GM03348 (cell line): ENCODE results near the gene BRINP3.

Experiments used
- DNase-seq: peaks from one replicate; pipeline ENCODE4 v3.0.0; 2012; ENCODE audit warnings: low spot score

Gene BRINP3

DNA sequence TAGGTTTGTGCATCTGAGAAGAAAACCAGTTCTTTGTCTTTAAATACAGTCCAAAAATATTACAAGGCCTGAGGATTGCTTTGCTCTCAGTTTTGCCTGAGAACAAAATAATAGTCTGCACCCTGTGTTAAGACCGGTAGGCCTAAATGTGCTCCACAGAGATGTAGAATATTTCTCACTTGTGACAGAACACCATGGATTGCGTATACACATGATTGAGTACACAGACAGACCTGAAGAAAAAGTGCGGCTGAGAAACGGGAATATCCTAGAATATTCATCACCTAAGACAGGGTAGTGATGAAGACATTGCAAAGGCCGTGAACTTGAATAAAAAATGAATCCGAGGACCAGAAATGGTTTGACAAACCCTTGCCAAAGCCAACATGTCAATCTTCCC lies 155.4 kb downstream of the BRINP3 start:
- no peak for DNase-seq

DNA sequence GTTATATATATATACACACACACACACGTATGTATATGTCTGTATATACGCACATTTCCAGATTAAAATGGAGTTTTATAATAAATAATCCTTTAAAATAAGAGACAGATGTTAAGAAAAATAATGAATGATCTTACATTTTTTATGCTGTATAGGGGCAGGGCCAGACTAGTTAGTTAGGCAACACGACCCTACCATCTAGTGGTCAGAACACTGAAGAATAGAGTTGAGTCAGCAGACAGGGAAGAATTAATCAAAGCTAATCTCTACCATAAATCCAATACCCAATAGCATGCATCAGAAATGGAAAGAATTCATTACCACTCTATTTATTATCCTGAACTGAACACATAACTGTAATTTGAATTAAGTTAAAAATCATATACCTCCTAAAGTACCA lies 156.7 kb downstream of the BRINP3 start:
- no peak for DNase-seq

DNA sequence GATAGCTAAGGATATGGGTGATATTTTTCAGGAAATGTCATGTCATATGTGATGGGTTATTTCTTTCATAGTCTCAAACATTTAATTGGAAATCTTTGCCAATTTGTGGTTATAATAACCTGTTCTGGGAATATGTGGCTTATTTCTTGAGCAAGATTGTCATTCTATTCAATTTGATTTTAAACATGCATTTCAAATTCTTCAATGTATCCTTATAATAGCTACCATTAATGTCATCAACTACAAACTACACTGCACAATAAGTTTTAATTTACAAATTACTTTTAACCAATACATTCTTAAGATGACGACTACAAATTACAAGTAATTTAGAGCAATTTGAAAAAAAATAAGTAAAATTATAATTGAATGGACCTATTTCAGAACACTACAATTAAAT lies 164.9 kb downstream of the BRINP3 start:
- DNase-seq: no peak

- DNase-seq: no peak
Observed at GRCh38 chr1:190303501-190303900, 174.2 kb downstream of the BRINP3 start.

DNA sequence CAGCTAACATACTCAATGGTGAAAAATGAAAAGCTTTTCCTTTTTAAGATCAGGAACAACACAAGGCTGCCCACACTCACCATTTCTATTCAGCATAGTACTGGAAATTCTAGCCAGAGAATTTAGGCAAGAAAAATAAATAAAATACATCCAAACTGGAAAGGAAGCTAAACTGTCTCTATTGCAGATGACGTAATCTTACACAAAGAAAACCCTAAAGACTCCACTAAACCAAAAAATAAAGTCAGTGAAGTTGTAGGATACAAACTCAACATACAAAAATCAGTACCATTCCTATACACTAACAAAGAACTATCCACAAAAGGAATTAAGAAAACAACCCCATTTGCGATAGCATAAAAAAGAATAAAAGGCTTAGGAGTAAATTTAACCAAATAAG lies 181.2 kb downstream of the BRINP3 start:
- DNase-seq: no peak

GRCh38 chr1:190289897-190290296 lies 187.8 kb downstream of the BRINP3 start:
- DNase-seq: no peak

- no peak for DNase-seq
Observed at GRCh38 chr1:190286111-190286510, 191.6 kb downstream of the BRINP3 start.

- no peak for DNase-seq
Observed at GRCh38 chr1:190277107-190277506, 200.6 kb downstream of the BRINP3 start.

DNA sequence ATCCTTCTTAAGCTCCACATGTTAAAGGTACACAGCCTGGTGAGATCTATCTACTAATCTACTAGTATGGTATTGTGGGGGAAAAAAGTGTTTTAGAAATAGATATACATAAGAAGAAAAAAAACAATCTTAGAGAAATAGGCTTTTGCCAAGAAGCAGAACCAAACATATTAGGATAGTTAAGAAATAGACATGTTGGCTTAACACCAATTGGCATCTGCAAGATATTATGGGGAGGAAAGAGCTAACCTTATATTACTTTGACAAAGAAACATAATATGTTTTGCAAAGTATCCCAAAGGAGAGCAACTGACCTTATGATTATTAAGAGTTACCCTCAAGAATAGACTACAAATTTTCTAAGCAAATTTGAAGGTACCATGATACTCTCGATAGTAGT lies 202.9 kb downstream of the BRINP3 start:
- DNase-seq: no peak

DNA sequence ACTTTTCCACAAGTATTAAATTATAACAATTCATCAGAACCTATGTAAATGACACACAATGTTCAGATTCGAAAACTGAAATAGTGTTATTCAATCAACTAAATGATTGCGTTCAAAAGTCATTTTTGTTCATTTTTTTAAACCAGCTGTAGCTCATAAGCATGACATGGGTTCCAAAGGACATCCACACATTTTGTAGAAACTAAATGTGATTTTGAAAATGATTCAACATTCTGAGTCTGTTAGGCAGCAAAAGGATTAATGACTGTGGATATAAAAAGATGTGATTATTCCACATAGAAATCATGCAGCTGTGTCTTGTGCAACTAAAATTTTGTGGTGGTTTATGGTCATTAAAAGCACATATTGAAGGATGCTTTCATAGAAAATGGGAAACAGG lies 204.5 kb downstream of the BRINP3 start:
- no peak for DNase-seq

- no peak for DNase-seq
Observed at GRCh38 chr1:190262538-190262937, 215.1 kb downstream of the BRINP3 start.

GRCh38 chr1:190259424-190259823 lies 218.2 kb downstream of the BRINP3 start:
- no peak for DNase-seq

- DNase-seq: no peak
Observed at GRCh38 chr1:190258003-190258402, 219.7 kb downstream of the BRINP3 start.

- no peak for DNase-seq
Observed at GRCh38 chr1:190252046-190252445, 225.6 kb downstream of the BRINP3 start.

- DNase-seq: no peak
Observed at GRCh38 chr1:190250368-190250767, 227.3 kb downstream of the BRINP3 start.

GRCh38 chr1:190244406-190244805 lies 233.3 kb downstream of the BRINP3 start:
- no peak for DNase-seq

DNA sequence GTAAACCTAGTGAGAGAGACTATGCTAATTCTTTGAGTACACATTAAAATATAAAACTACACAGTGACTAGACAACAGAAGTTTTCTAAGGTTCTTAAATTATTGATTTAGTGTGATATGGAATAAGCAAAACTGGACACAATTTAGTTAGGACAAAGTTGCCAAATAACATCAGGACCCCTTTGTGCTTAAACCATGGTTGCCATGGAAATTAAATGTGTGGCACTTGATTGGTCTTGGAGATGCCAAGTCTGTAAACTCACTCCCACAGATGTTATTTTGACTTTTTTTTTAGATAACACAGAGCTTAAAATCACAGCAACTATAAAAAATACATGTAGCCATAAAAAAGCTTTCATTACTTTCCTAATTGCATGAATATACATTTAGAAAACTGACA lies 234.6 kb downstream of the BRINP3 start:
- no peak for DNase-seq

DNA sequence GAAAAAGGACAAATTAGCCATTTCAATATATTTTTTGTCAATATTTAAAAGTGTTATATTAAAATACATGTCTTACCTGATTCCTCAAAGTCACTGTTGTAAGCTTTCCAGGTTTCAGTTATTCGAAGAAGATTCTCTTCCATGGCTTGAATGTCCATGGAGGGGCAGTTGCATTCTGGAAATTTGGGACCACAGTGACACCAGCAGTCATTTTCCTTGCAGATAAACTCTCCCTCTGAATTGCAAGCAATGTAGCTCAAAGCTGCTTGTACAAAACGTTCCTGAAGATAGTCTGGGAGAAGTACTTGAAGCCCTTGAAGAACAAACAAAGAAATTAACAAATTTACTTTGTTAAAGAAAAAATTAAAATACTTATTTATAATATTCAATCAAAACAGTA lies 251.7 kb downstream of the BRINP3 start:
- no peak for DNase-seq

- no peak for DNase-seq
Observed at GRCh38 chr1:190212450-190212849, 265.2 kb downstream of the BRINP3 start.

- no peak for DNase-seq
Observed at GRCh38 chr1:190207733-190208132, 269.9 kb downstream of the BRINP3 start.

DNA sequence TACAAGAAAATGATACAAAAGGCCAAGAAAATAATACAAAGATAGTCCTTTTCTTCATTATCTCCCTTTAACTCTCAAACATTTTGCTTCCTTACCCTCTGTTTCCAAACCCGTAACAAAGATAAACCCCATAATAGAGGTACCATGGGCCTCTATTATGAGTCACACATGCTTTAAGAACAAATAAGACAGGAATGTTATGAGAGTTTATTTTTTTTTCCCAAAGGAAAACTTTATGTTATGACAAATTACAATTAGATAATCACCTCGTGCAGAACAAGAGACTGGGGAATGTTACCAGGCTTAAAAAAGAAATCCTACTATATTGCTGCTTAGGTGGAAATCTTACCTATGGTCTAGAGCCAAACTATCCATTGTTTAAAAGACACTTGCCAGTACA lies 272.0 kb downstream of the BRINP3 start:
- DNase-seq: no peak

GRCh38 chr1:190196020-190196419 lies 281.6 kb downstream of the BRINP3 start:
- no peak for DNase-seq

DNA sequence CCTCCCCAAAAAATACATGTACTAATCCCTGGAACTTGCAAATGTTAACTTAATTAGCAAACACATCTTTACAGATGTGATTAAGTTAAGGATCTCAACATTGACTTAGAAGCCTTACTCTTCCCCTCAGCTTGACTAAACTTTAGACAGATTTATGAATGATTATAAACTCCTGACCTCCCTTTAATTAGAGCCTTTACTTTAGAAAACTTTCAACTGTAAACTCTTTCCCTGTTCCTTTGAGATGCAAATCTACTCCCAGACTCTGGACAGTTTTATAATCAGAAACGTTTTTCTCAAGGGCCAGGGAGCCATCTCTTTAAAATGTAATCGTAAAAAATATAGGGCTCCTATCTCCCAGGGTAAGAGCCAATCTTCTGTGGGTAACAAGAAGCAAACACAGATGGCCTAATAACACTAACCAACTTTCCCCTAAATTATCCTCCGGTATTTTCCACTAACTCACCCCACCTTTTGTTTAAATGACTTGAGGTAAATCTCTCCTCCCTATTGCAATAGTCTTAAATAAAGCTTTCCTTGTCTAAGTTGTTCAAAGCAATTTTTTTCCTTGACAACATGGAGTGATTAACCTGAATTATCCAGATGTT lies 284.1 kb downstream of the BRINP3 start:
- DNase-seq: no peak

DNA sequence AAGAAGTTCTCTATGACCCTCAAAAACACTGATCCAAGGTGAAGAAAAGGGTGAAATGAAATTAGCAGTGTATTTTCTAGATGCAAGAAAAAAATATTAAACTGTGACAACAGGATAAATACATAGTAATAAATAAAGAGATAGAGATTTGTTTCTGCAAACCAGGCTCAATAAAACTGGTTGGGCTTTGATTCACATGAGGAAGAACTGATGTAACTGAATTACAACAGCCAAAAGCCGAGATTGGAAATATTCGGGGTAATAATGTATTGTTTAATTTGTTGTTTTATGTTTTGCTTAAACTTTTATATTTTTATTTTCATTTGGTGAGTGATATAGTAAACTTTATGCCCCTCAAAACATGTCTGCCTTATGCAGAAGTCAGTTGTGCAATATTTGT lies 285.0 kb downstream of the BRINP3 start:
- no peak for DNase-seq

DNA sequence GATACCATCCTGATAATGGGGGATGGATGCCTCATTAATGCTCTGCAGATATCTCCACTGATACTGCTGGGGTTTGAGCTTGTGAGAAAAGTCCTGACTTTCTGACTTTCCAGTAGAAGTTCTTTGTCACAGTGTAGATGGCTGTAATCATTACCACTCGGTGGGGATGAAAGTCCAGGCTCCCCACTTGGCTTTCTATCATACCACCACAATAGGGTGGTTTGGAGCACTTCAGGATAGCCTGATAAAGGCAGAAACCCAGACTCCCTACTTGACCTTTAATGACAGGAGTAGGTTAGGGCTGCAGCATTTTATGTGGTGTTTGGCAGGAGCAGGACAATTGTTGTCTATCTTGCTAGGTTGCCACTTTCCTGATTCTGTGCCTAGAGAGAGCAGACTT lies 294.1 kb downstream of the BRINP3 start:
- DNase-seq: no peak
